HG02970 (cell line): ENCODE measurements around the gene AP4B1.

Experiments used
- ATAC-seq: cut with Tn5 transposase; IDR thresholded peaks from one replicate; pipeline ENCODE4 v1.9.1; 2021; ENCODE audit warnings: mild to moderate bottlenecking, moderate library complexity, moderate number of reproducible peaks; ENCODE audit not compliant: unreplicated experiment, low FRiP score

The AP4B1 gene

DNA sequence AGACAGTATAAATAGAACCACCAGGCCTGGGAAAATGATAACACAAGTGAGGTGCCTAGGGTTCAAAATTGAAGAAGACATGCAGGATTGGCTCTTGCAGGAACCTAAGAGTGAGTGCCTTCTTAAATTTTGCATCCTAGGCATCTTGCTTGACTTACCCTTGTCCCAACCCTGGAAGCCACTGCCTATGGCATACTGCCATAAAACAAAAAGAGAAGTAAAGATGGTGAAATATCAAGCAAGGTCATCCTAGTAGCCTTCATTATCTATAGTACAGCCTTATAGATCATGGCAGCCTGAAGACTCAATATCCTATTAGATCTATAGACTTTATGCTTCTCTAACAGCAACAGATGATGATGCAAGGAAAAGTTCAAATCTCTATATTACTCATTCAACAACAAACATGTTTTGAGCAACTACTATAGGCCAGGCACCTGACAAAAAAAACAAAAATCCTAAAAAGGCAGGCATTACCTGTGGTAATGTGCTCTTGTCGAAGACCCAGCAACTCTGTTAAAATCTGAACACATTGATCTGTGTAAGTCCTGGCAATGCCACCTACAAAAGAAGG lies 6.3 kb downstream of the AP4B1 start:
- no peak for ATAC-seq

DNA sequence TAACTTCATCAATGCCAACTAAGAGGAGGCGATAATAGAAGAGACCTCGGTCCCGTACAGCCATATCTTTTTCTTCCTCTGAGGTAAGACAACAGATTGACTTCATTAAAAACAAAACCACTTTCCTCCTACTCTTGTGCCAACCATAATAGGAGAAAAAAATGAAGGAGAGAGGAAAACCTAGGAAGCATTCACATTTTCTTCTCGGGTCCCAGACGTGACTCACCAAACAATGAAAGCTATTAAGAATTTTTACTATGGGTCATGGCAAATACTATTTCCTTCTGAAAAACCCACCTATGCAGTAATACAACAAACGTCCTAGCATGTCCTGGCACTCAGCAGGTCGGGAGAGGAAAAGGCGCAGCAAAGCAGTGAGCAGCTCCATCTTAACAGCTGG lies 8.6 kb downstream of the AP4B1 start:
- ATAC-seq: no peak

DNA sequence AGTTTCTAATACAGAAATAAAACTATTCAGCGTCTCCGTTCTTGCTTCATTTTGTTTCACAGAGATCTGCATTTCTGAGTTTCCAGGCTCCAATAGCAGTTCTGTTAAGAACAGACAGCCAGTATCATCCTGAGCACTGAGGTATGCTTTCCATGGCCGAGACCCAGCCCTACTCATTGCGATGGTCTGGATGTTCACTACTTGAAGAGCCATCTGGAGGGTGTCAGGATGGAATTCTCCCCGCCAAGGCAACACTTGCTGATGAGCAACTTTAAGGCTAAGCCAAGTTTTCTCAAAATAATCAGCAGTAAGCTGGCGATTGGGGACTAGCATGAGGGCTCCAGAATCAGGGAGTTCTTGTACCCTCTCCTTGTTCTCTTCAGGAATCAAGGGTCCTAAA lies 9.5 kb downstream of the AP4B1 start:
- no peak for ATAC-seq

DNA sequence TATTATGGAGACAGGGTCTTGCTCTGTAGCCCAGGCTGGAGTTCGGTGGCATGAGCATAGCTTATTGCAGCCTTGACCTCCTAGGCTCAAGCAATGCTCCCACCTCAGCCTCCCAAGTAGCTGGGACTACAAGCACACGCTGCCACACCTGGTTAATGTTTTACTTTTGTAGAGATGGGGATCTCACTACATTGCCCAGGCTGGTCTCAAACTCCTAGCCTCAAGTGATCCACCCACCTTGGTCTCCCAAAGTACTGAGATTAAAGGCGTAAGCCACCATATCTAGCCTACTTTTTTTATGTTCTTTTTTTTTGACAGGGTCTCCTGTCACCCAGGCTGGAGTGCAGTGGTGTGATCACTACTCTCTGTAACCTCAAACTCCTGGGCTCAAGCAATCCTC lies 11.3 kb downstream of the AP4B1 start:
- no peak for ATAC-seq

DNA sequence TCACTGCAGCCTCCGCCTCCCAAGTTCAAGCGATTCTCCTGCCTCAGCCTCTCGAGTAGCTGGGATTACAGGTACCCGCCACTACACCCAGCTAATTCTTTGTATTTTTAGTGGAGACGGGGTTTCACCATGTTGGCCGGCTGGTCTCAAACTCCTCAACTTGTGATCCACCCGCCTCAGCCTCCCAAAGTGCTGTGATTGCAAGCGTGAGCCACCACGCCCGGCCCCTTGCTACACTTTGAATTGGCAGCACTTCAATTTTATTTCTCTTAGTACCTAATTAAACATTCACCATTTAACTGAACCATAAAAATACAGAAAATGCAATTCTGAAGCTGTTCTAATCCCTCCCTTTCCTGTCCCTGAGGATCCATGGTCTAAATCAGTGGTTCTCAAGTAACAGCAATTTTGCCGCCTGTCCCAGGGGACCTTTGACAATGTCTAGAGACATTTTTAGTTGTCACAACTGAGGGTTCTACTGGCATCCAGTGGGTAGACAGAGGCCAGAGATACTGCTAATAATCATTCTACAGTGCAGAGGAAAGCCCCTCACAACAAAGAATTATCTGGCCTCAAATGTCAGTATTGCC lies 12.9 kb downstream of the AP4B1 start:
- no peak for ATAC-seq

DNA sequence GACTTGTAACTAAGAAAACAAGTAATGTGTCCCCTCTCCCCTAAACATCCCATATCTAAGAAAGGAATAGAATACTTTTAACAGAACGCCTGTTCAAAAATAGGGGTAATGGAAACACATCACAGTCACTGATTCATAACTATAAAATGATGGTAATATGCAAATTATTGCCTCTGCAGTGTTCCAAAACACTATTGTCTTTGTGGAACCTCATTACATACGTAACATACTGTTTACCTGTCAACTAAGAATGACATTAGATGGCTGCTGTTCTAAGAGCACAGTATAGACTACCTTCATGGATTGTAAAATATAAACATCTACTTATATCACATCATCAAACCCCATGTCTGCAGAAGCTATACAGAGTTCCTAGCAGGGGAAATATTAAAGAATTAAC lies 13.8 kb downstream of the AP4B1 start:
- no peak for ATAC-seq

DNA sequence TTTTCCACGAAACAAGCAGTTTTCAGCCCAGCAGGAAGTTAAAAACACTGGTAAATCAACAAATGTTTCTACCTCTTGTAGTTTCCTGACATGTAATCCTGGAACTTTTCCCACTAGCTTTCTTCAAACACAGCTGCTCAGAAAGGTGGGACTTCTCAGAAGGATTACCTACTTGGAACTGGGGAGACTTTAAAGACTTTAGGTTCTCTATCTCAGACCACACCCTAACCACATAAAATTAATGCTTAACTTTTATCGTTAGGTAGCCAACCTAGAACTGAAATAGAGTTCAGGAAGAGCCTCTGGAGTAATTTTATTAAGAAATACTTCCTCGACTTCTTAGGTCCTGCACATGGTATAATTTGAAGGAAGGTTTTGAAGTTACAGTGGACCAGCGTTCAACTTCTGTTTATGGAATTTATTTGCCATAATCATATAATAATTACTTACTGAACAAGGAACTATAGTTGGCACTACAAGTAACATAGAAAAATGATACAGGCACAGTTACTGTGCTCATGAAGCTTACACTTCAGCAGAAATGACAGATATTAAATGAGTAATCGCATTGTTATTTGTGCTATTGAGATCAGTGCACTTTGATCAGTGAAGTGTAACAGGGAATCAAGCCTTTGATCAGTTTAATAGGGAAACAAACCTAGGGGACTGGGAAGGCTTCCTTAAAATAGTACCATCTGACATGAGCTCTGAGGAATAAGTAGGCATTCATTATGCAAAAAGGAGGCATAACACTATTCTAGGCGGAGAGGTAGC lies 17.0 kb downstream of the AP4B1 start, which contains the start of gene BCL2L15:
BCL2L15 (minus strand) TSS at position 180 of the 774 bp plus-strand sequence. CDS start 206 bp downstream, outside the sequence.
- no peak for ATAC-seq

DNA sequence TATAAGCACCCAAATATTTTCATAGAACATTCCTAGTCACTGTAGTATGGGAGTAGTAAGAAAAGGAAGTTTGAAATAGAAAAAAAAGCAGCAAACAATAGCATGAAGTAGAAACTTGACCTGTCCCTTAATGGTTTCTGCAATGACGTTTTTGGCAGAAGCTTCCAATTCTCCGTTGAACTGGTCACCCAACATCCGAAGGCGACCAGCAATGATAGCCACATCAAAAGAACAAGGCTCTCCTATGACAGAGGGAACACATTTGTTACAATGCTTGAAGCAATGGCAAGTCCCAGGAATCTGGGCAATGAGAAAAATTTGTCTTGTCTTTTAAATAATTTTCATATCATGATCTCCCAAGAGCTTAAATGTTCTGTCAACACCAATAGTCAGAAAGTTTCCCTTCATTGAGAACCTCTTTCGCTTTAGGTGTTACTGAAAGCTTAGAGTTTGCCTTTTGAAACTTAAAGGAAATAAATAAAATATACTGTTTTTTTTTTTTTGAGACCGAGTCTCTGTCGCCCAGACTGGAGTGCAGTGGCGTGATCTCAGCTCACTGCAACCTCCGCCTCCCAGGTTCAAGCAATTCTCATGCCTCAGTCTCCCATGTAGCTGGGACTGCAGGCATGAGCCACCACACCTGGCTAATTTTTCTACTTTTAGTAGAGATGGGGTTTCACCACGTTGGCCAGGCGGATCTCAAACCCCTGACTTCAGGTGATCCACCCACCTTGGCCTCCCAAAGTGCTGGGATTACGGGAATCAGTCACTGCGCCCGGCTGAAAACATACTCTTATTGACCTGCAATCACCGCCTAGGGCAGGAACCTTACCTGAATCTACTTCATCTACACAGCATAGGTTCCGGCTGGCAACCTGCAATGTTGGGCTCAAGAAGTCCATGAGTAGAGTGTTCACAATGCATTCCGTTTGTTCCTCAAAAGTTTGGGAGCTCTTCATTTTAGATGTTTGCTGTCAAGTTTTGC lies 17.9 kb downstream of the AP4B1 start:
- no peak for ATAC-seq

DNA sequence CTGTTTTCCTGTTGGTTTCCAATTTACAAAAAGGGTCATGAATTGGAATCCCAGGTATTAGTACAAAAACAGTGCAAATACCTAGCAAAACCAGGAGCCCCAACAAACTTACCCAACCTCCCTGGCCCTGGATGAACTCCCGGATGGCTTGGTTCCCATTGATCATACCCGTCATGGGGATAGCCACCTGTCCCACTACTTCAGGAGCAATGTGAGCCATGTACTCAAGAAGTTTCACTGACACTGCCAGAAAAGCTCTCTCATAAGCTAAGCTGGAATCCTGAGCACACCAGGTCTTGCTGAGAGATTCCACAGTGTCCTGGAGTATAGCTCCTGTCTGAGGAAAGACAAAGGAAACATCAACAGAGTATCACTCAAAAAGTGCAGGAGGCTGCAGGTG lies 22.9 kb downstream of the AP4B1 start:
- ATAC-seq: no peak

DNA sequence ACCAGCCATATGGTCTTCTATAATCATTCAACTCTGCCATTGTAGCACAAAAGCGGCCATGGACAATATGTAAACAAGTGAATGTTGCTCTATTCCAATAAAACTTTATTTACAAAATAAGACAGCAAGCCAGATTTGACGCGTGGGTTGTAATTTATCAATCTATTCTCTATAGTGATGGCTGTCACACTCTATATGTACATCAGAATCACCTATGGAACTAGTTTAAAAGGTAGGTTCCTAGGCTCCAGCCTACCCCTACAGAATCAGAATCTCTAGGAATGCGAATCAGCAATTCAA lies 24.9 kb downstream of the AP4B1 start:
- ATAC-seq: no peak

DNA sequence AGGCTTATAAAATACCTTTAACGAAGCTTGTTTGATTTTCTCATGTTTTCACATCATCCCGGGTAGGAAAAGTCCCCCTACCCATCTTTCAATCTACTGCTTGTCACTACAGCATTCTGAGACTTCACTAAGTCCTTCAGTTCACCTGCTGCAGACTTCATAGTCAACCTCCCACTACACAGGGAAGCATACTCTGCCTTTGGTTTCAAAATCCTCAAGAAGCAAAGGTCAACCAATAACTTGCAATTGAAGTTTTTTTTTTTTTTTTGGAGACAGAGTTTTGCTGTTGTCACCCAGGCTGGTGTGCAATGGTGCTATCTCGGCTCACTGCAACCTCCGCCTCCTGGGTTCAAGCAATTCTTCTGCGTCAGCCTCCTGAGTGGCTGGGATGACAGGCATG lies 28.4 kb downstream of the AP4B1 start:
- no peak for ATAC-seq

DNA sequence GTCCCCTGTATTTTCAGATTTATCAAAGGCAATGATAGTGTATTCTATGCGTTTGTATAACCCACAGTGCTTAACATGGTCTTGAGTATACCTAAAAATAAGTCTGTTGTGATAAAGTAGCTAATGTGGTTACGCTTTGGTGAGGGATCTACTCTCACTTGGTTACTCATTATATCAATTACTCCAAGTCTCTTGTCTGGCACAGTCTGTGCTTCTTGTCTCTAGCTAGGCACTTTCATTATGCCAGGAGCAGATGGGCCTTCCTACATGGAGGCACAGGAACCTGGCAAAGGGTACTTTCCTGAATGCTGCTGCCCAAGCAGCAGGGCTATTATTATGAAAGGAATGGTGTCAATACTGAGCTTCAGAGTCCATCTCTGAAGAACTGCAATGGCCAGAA lies 28.9 kb downstream of the AP4B1 start:
- ATAC-seq: no peak

DNA sequence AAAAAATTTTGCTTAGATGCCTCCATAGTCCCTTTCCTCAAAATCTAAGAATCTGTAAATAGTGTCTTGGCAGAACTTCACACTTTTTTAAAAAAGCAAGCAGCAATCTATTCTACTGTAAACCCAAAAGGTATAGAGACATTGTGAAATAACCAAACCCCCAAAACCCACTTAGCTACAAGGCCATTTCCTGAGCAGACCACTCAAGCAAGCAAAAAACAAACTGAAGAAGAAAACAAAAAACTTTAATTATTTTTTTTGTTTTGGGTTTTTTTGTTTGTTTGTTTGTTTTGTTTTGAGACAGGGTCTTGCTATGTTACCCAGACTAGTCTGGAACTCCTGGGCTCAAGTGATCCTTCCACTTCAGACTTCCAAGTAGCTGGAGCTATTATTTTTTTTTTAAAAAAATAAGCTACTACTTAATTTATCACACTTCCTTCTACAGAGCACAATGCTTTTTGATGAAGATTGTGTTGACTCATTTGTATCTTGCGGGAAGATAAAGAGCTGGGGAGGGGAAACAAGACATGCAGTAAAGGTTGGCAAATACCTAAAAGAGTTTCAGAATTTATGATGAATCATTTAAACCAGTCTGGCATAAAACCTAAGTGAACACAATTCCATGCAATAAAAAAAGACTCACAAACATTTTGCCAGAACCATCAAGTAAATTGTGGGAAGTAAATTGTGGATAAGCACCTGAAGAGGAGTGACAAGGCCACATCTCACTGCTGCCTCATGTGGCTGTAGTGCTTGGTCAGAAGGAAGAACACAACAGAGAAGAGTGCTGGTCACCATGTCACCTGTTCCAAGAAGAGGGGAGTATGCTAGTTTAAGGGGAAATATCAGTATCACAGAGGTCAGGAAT lies 30.4 kb downstream of the AP4B1 start:
- ATAC-seq: no peak

DNA sequence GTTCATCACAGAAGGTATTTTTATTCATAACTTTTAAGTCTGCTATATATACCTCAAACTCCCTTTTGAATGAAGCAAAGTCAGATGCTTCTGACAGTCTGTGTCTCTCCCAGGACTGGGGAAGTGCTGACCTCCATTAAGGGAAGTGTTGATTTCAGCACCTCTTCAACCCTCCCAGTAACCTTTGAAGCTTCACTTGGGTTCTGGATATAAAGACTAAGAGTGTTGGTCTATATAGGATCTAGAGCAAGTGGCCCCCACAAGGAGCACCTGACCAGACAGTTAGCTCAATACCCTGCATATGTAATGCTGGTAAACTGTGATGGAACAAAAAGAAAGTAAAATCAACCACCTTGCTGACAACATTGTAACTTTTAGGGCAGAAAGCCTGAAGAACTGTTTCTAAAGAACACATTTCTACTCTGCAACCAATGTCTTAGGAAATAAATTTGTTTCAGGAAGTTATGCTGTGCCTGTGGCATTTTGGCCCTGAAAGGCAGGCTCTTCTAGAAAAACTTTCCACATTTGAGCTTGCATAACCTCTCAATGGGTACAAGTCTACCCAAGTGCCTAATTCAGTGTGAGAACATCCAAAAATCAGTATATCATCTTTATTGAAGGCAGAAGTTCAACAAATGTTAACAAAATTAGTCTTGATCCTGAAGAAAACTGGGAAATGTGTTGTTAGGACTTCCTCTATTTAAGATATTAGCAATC lies 32.2 kb downstream of the AP4B1 start:
- ATAC-seq: no peak

DNA sequence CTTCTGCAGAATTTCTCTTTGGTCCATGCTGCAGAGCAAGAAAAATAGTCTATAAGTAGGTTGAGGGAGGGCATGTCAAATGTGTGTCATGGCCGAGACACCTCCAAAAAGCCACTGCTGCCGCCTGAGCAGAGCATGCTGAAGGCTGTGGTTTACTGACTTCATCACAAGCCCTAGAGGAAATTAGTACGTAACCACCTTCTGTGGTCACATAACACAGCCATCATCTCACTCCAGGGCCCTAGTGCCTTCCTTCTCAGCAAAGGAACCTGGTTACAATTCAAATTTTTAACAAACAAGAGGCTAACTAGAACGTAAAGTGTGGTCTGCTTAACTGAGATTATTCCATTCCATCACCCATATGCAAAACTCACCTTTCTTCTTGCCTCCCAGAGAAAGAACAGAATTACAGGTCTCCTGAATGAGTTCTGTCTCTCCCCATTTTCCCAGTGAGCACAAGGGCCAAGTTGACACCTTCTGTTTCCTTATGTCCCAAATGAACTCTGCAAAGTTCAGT lies 32.9 kb downstream of the AP4B1 start, which contains the start of gene PTPN22:
PTPN22 (minus strand) TSS at position 116 of the 517 bp plus-strand sequence.
- ATAC-seq: peak; percentile 74

DNA sequence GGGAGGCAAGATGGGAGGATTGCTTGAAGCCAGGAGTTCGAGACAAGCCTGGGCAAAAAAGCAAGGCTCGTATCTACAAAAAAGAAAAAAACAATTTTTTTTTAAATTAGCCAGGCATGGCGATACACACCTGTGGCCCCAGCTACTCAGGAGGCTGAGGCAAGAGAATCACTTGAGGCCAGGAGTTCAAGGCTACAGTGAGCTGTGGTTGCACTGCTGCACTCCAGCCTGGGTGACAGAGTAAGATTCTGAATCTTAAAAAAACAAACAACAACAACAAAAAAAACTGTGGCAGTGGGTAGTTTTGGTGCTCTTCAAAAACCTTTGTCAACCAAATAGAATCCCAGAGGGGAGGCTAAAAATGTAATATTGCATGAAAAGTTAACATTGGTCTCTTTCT lies 33.8 kb downstream of the AP4B1 start:
- ATAC-seq: no peak

DNA sequence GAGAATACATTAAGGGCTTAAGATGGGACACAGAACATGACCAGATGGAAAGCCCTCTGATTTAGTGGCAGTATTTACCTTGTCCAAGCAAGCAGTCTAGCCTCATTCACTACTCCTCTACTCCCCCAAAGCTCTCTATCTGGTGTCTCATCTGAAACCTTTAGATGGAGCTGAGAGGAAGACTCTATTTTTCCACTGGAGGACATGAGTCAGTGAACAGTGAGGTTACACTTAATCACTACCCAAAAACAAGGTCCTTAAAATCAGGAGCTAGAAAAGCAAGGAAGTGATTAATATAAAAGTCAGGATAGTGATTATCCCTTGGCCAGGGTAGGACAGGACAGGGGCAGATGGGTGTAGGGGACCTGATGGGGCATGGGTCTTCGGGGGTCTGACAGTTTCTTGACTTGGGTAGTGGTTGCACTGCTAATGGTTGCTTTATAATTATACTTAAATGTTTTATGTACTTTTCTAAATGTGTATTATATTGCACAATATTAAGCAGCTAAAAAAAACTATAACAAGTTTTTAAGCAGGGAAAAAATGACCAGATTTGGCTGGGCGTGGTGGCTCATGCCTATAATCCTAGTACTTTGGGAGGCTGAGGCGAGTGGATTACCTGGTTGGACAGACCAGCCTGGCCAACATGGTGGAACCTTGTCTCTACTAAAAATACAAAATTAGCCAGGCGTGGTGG lies 36.1 kb downstream of the AP4B1 start:
- no peak for ATAC-seq

DNA sequence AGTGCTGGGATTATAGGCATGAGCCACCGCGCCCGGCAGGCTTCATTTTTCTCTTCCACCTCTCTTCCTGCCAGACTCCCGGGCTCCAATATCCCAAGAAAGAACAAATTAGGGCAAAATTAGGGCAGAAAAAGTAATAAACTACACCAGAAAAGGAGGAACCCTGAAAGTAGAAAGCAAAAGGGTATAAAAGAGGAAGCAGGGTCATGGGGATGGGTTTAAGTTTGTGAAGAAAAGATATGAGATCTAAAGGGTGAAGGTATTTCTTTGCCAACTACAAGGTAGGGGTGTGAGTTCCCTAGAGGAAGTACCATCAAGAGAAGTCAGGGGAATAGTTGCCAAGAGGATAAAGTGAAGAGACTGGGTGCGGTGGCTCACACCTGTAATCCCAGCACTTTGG lies 43.0 kb downstream of the AP4B1 start:
- no peak for ATAC-seq
